ENCODE measurements around the gene TPSB2. TPM values are rescaled to one million over a fixed set of nuclear protein-coding genes. Genes with fewer than 3 reads are reported as not detected.

The TPSB2 gene
- total RNA-seq, 1 experiment from 2014 or later = 0.44 TPM

DNA sequence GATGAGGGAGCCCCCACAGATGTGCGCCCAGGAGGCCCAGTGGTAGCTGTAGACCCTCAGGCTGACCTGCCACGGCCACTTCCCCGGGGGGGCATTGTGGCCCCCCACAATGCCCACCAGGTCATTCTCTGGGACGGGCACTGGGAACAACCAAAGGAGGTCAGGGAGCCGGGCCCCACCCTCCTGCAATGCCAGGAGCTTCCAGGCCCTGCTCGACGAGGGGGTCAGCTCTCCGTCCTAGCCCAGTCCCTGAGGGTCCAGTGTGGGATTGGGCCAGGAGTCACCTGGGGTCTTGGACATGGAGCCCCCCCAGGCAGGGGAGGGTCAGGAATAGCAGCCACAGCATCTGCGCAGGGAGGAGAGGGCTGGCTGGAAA lies 32.9 kb upstream of the TPSB2 start (continued):
- no peak for TF ChIP-seq USF2 (CRISPR knock-in tag; IDR thresholded peaks at IDR 0.05)

DNA sequence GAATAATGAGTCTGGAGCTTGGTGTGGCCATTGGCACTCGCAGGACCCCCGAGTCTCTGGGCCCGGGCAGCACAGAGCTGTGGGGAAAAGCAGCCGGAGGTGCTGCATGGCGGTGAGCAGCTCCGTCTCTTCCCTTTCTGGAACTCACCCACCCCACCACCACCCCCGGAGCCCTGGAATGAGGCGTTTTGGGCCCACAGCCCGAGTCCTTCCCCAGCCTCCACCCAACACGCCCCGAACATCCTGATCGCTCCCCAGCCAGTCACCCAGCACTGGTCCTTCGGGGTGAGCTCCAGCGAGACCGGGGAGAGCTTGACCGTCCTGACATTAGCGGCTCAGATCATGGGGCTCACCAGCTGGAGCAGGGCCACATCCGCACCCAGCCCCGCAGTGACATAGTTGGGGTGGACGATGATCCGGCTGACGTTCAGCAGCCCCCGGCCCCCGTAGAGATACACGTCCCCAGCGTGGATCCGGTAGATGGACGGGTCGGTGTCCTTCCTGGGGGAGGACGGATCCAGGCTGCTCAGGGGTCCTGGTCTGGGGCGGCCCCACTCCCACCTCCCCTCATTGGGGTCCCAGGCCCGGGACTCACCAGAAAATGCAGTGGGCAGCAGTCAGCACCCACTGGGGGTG lies 32.3 kb upstream of the TPSB2 start:
- CTCF ChIA-PET = no interaction called here
- POLR2A ChIA-PET = no interaction called here
- H3K4me3 Mint-ChIP-seq = no peak overlapping the region
- peaks cover 5% of the 10 kb centered on the region for H3K4me1 Mint-ChIP-seq
- no peak overlapping the region for H3K27ac Mint-ChIP-seq
- DNase-seq (ENCODE audit: low spot score) (no peak), ATAC-seq (no peak)
- peaks cover 9% of the 10 kb centered on the region; the same call in 1 of the 2 replicates for H3K36me3 Mint-ChIP-seq
- peaks cover 37% of the 10 kb centered on the region for H3K27me3 Mint-ChIP-seq (ENCODE audit: low read depth)
- TF ChIP-seq ETV6 (CRISPR knock-in tag; IDR thresholded peaks at IDR 0.05) (no peak), FOXK1 (CRISPR knock-in tag; IDR thresholded peaks at IDR 0.05) (no peak), ATF2 (CRISPR knock-in tag; IDR thresholded peaks at IDR 0.05; ENCODE audit: borderline replicate concordance, low read depth) (no peak), ZNF396 (CRISPR knock-in tag; IDR thresholded peaks at IDR 0.05; ENCODE audit: borderline replicate concordance) (no peak), USF2 (CRISPR knock-in tag; IDR thresholded peaks at IDR 0.05) (no peak), ESRRA (CRISPR knock-in tag; IDR thresholded peaks at IDR 0.05; ENCODE audit: borderline replicate concordance) (no peak)
- H3K9me3 Mint-ChIP-seq = peaks cover 15% of the 10 kb centered on the region

DNA sequence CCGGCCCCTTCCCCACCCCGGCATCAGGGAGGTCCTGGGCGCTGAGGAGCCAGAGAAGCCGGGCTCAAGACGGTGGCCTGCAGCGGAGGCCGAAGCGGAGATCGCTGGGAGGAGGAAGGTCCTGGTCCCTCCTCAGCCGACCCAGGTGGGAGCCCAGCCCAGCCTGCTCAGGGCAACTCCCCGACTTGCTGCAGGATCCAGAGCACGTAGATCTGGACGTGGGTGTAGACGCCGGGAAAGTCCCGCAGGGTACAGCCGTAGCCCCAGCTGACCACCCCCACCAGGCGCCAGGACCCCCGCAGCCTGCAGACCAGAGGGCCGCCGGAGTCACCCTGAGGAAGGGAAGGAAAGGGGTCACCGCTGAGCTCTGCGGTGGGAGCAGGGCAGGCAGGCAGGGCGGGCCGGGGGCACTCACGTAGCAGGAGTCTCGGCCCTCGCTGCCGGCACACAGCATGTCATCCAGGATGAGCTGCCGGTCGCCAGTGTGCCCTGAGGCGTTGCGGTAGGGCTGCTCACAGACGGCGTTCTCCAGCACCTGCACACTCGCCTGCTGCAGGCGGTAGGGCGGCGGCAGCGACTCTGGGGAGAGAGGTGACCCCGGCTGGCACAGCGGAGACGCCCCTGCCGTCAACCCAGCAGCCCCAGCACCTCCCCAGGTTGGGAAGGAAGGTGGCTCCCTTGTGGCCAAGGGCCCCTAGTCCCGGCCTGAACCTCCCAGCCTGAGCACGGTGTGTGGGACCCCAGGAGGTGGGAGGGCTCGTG lies 31.3 kb upstream of the TPSB2 start:
- peaks cover 9% of the 10 kb centered on the region; the same call in 1 of the 2 replicates for H3K36me3 Mint-ChIP-seq
- CTCF ChIA-PET = interaction anchor here (1.4 kb wide), 1 partner anchor 187 kb away, joined by 3 read pairs; no protein-coding TSS in a partner anchor
- TF ChIP-seq, protein P1, sequence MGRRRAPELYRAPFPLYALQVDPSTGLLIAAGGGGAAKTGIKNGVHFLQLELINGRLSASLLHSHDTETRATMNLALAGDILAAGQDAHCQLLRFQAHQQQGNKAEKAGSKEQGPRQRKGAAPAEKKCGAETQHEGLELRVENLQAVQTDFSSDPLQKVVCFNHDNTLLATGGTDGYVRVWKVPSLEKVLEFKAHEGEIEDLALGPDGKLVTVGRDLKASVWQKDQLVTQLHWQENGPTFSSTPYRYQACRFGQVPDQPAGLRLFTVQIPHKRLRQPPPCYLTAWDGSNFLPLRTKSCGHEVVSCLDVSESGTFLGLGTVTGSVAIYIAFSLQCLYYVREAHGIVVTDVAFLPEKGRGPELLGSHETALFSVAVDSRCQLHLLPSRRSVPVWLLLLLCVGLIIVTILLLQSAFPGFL (CRISPR knock-in tag; IDR thresholded peaks at IDR 0.05; ENCODE audit: borderline replicate concordance) = no peak
- no peak for TF ChIP-seq ZBTB43 (CRISPR knock-in tag; IDR thresholded peaks at IDR 0.05)
- POLR2A ChIA-PET = no interaction called here
- ATAC-seq (peak; percentile 49), DNase-seq (ENCODE audit: low spot score) (peak; percentile 59)
- H3K9me3 Mint-ChIP-seq = peaks cover 13% of the 10 kb centered on the region
- H3K4me1 Mint-ChIP-seq = peaks cover 5% of the 10 kb centered on the region
- H3K27me3 Mint-ChIP-seq (ENCODE audit: low read depth) = peaks cover 31% of the 10 kb centered on the region
- H3K27ac Mint-ChIP-seq = no peak overlapping the region
- no peak overlapping the region for H3K4me3 Mint-ChIP-seq

GRCh38 chr16:1260101-1260680 lies 30.2 kb upstream of the TPSB2 start:
- peaks cover 28% of the 10 kb centered on the region for H3K27me3 Mint-ChIP-seq (ENCODE audit: low read depth)
- ATAC-seq (no peak), DNase-seq (ENCODE audit: low spot score) (no peak)
- peaks cover 11% of the 10 kb centered on the region for H3K9me3 Mint-ChIP-seq
- ChIA-PET POLR2A (no interaction called here), CTCF (interaction anchor here (1.4 kb wide), 1 partner anchor 186 kb away, joined by 3 read pairs; no protein-coding TSS in a partner anchor)
- peaks cover 9% of the 10 kb centered on the region; the same call in 1 of the 2 replicates for H3K36me3 Mint-ChIP-seq
- H3K4me1 Mint-ChIP-seq = peaks cover 5% of the 10 kb centered on the region
- no peak overlapping the region for H3K27ac Mint-ChIP-seq
- H3K4me3 Mint-ChIP-seq = no peak overlapping the region
- TF ChIP-seq, protein P2, sequence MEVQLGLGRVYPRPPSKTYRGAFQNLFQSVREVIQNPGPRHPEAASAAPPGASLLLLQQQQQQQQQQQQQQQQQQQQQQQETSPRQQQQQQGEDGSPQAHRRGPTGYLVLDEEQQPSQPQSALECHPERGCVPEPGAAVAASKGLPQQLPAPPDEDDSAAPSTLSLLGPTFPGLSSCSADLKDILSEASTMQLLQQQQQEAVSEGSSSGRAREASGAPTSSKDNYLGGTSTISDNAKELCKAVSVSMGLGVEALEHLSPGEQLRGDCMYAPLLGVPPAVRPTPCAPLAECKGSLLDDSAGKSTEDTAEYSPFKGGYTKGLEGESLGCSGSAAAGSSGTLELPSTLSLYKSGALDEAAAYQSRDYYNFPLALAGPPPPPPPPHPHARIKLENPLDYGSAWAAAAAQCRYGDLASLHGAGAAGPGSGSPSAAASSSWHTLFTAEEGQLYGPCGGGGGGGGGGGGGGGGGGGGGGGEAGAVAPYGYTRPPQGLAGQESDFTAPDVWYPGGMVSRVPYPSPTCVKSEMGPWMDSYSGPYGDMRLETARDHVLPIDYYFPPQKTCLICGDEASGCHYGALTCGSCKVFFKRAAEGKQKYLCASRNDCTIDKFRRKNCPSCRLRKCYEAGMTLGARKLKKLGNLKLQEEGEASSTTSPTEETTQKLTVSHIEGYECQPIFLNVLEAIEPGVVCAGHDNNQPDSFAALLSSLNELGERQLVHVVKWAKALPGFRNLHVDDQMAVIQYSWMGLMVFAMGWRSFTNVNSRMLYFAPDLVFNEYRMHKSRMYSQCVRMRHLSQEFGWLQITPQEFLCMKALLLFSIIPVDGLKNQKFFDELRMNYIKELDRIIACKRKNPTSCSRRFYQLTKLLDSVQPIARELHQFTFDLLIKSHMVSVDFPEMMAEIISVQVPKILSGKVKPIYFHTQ (CRISPR knock-in tag; IDR thresholded peaks at IDR 0.05) = no peak
- TF ChIP-seq ZNF423 (CRISPR knock-in tag; IDR thresholded peaks at IDR 0.05) = no peak
- TF ChIP-seq SMAD3 (CRISPR knock-in tag; IDR thresholded peaks at IDR 0.05; ENCODE audit: borderline replicate concordance) = no peak
- TF ChIP-seq, protein P3, sequence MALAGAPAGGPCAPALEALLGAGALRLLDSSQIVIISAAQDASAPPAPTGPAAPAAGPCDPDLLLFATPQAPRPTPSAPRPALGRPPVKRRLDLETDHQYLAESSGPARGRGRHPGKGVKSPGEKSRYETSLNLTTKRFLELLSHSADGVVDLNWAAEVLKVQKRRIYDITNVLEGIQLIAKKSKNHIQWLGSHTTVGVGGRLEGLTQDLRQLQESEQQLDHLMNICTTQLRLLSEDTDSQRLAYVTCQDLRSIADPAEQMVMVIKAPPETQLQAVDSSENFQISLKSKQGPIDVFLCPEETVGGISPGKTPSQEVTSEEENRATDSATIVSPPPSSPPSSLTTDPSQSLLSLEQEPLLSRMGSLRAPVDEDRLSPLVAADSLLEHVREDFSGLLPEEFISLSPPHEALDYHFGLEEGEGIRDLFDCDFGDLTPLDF (CRISPR knock-in tag; IDR thresholded peaks at IDR 0.05) = no peak
- no peak for TF ChIP-seq NR3C1 (CRISPR knock-in tag; conservative IDR thresholded peaks at IDR 0.05; ENCODE audit: low read depth)
- no peak for TF ChIP-seq KAT7 (CRISPR knock-in tag; IDR thresholded peaks at IDR 0.05; ENCODE audit: borderline replicate concordance)
- TF ChIP-seq SMAD4 (CRISPR knock-in tag; IDR thresholded peaks at IDR 0.05) = no peak
